ENCODE results near the gene UQCR10. TPM values are rescaled to one million over a fixed set of nuclear protein-coding genes. Genes with fewer than 3 reads are reported as not detected.
A peak's percentile ranks its signal among the peaks of the same experiment; 100 is the strongest.

Gene UQCR10
- total RNA-seq = 100 to 1,000 TPM in 1 of 4 donors, 10 to 100 TPM in 3; 22.4 to 139 (median 47.3) TPM

GRCh38 chr22:29767171-29768051 lies at the start of gene UQCR10:
Gene UQCR10, plus strand, starts transcription at chr22:29767369. Its CDS starts 30 bp downstream, at chr22:29767399.
- peak within 1 kb of the TSS; percentile 86 to 90 (median 88) for H3K27ac ChIP-seq
- TF ChIP-seq POLR2A (IDR thresholded peaks at IDR 0.05) (no peak), POLR2AphosphoS5 (IDR thresholded peaks at IDR 0.05) (peak; percentile 78 to 83 (median 80)), CTCF (IDR thresholded peaks at IDR 0.05) (peak in 1 of 5 experiments; percentile 10), EP300 (IDR thresholded peaks at IDR 0.05; ENCODE audit: low read depth) (no peak)
- peaks cover 0 to 11% (median 6%) of the 10 kb centered on the region in 4 donors for H3K36me3 ChIP-seq
- intact Hi-C loops (cut with DNase I; ENCODE audit: low total_unique reads) = no loop called here
- no peaks in the 10 kb centered on the region for H3K9me3 ChIP-seq
- DNase-seq = peak; percentile 93
- H3K4me1 ChIP-seq = peaks cover 16 to 25% (median 20%) of the 10 kb centered on the region in 4 donors
- WGBS, 2 donors (ENCODE audit: low coverage in 1 of 2) = 0 to 1% methylated on average over 2 to 44 of the region's 46 CpGs
- peak within 1 kb of the TSS; percentile 69 to 78 (median 76) for H3K4me3 ChIP-seq
- no peaks in the 10 kb centered on the region for H3K27me3 ChIP-seq
- in situ Hi-C loops (cut with MboI; ENCODE audit: low pct_ligation_motif_present in 1 of 4, low pct_unique_long_range_greater_than_20kb in 1 of 4, low sequenced_read_pairs in 3 of 4) = no loop called here

GRCh38 chr22:29717789-29718188 lies 49.4 kb upstream of the UQCR10 start:
- no peak for DNase-seq
- Histone ChIP-seq H3K9me3 (no peaks in the 10 kb centered on the region), H3K27ac (no peak overlapping the region), H3K4me3 (no peak overlapping the region), H3K27me3 (peaks cover 71% of the 10 kb centered on the region), H3K36me3 (no peaks in the 10 kb centered on the region), H3K4me1 (peaks cover 0 to 10% (median 5%) of the 10 kb centered on the region in 4 donors)
- WGBS, 2 donors (ENCODE audit: low coverage in 1 of 2) = 88 to 93% methylated on average over 3 to 11 of the region's 11 CpGs
- in situ Hi-C loops (cut with MboI; ENCODE audit: low pct_ligation_motif_present in 1 of 4, low pct_unique_long_range_greater_than_20kb in 1 of 4, low sequenced_read_pairs in 3 of 4) = no loop called here
- intact Hi-C loops (cut with DNase I; ENCODE audit: low total_unique reads) = no loop called here
- TF ChIP-seq CTCF (IDR thresholded peaks at IDR 0.05) = no peak
- TF ChIP-seq POLR2AphosphoS5 (IDR thresholded peaks at IDR 0.05) = no peak
- no peak for TF ChIP-seq EP300 (IDR thresholded peaks at IDR 0.05; ENCODE audit: low read depth)
- no peak for TF ChIP-seq POLR2A (IDR thresholded peaks at IDR 0.05)

GRCh38 chr22:29718949-29719898 lies 47.9 kb upstream of the UQCR10 start:
- Histone ChIP-seq H3K4me1 (peaks cover 0 to 10% (median 5%) of the 10 kb centered on the region in 4 donors), H3K4me3 (no peak overlapping the region), H3K36me3 (no peaks in the 10 kb centered on the region), H3K27ac (no peak overlapping the region), H3K9me3 (no peaks in the 10 kb centered on the region), H3K27me3 (peaks cover 71% of the 10 kb centered on the region)
- WGBS, 2 donors (ENCODE audit: low coverage in 1 of 2) = 47% methylated on average over 20 of the region's 24 CpGs; no CpG with 5 or more reads in 1 of the 2 donors
- TF ChIP-seq POLR2A (IDR thresholded peaks at IDR 0.05) = no peak
- TF ChIP-seq POLR2AphosphoS5 (IDR thresholded peaks at IDR 0.05) = no peak
- TF ChIP-seq CTCF (IDR thresholded peaks at IDR 0.05) = no peak
- TF ChIP-seq EP300 (IDR thresholded peaks at IDR 0.05; ENCODE audit: low read depth) = no peak
- intact Hi-C loops (cut with DNase I; ENCODE audit: low total_unique reads) (no loop called here), in situ Hi-C loops (cut with MboI; ENCODE audit: low pct_ligation_motif_present in 1 of 4, low pct_unique_long_range_greater_than_20kb in 1 of 4, low sequenced_read_pairs in 3 of 4) (no loop called here)
- no peak for DNase-seq

All from transverse colon (tissue), 4 donors.